HG02981 (cell line): ENCODE measurements around the gene MAML3.

Experiments used
- ATAC-seq: cut with Tn5 transposase; IDR thresholded peaks from one replicate; pipeline ENCODE4 v1.9.1; 2021; ENCODE audit warnings: mild to moderate bottlenecking, moderate library complexity; ENCODE audit not compliant: unreplicated experiment

MAML3 gene

DNA sequence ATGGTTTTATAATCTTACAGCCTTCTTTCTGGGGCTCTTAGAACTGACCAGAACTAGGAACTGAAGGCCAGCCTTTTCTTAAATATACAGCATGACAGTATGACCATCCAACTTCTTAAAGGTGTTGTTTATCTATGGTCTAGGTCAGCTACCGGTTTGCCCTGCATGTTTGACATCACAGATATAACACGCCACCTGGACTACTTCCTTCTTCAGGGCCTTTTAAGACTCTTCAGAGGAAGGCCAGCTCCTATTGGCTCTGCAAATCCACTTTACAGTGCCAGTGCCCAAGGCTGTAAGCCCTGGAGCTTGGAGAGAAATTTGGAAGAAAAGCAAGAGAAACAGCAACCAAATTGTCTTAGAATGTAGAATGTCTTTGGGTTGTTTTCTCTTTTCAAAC lies 302.9 kb downstream of the MAML3 start:
- no peak for ATAC-seq

DNA sequence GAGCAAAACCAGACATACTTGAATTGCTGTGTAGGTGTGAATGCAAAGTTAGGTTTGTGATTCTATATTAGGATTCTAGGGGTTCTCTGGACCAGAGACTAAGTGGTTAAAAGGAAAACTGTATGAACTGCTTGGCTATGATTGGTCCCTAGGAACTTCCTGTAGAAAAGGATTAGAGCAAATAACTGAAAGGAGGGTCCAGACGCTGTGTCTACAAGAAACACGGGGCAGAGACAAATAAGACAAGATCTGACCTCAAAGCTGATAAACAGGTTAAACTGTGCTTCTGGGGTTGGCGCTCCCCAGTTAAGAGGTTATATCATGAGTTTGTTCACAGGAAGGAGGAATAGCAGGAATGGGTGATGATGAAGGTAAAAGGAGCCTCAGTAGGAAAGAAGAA lies 304.8 kb downstream of the MAML3 start:
- no peak for ATAC-seq

DNA sequence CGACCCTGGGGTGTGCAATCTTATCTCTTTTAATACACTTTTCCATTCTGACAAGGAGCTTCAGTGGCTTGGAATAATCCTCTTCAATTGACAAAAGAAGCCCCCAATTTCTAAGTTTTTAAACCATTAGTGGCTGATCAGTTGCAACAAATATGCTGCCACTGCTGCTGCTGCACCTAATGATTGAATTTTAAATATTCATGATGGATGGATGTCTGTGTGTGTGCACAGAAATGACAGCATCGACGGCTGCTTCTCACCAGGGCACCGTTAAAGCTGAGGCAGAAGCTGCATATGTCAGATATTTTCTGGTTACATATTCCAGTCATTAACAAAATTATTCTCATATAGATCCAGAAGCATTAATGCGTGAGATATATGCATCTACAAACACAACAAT lies 306.0 kb downstream of the MAML3 start:
- ATAC-seq = no peak

DNA sequence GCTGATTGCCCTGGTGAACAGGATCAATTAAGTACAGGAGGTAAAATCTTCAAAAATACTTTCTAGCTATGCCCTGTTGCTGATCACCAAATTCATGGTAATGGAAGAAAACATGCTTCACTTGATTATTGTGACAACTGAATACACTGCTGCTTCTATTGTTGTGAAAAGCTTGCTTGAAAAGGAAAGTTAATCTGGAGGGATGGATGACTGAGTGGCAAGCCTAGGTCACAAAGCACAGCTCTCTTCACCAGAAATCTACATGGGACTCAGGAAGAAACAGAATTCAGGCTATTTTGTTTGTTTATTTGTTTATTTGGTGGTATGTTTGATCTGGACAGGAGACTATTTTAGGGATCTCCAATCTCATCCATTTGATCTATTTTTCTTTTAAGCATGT lies 306.4 kb downstream of the MAML3 start:
- ATAC-seq = no peak

DNA sequence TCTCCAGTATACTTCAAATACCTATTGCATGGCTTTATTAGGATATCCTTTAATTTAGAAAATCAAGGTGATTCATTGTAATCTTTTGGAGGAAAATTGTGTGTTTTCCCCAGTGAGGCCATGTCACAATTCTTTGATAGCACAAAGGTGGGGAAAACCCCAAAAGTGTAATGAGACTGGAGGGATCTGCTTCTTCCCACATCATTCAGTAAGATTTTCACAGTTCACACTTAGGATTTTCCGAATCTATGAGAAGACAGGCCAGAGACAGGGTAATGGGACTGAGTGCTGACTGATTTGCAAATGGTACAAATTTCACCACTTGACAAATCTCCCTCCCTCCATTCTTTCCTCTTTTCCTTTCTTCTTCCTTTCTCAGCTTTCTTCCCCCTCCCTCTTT lies 307.2 kb downstream of the MAML3 start:
- no peak for ATAC-seq

DNA sequence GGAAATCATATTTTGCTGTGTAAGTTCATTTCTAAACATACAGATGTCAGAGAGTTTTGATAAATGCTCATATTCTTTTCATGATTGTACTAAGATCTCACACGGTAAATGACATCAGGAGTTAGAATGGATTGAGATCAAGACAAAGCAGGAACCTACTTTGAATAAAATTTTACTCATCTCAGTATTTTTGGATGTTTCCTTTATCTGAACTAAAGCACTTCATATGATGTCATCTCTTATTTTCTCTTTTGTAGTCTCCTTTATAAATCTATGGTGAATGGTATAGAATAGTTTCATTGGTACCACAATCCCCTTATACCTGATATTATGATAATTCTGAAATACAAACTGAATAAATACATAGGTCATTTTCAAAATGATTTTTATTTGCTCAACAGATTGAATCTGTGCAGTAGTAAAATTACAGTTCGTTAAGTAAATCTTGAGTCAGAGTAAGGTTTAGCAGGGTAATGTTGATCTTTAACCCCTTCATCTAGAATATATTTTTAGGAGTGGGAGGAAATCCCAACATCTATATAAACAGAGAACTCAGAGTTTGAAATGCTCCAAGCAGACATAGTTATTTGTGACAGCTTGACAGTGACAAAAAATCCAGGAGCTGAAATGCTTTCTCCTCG lies 308.4 kb downstream of the MAML3 start:
- ATAC-seq = no peak

DNA sequence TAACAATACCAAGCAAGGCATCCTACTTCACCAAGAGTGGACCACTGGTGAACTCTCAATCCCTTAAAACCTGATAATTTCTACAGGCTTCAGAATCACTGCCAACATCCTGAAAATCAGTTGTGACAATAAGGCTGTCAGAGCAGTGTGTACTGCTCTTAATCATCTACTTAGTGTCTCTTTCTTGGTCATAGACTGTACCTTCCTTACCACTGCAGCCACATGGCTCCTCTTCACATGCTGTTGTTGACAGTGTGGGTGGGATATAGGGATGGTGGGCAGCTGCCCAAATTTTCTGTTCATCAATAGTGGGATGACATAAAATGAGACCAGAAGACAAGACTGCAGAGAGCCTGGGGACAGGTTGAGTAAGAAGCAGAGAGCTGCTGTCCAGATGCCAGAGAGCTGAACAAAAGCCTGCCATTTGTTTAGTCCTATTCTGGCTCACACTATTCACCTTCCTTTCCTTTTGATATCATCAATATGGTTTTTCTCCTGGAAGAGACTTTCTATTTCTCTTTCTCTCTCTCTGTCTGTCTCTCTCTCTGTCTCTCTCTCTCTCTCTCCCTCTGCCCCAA lies 309.4 kb downstream of the MAML3 start:
- ATAC-seq = no peak

DNA sequence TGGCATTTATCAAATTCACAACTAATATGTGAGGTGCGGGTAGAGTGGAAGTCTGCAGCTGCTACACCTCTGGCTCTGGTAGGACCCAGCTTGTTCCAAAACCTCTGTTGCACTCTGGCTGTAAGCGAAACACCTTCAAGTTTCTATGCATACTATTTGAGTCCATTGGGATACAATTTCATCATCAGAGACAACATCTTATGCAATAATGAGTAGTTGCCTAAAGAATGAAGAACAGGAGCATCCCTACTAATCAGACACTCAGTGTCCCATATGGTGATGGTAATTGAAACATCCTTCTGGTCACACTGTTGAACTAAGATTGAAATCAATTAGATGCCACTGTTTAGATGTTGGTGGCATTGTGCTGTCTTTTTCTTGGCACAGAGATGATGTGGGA lies 309.9 kb downstream of the MAML3 start:
- ATAC-seq = no peak

DNA sequence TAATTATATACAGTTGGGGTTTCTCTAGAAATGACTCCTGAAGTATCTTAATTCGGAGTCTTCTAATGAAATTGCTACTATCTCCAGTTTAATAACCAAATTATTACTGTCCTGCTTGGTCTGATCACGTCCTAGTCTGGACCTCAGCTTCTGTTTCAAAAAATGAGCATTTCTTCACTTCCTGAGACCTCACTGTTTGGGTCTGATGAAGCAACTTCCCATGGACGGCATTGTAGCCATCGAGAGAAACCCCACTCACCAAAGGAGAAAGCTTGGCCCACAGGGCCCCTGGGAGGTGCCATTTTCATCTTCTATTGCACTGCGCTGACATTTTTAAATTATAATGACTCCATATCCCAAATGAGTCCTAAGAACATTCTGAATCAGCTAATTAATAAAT lies 310.3 kb downstream of the MAML3 start:
- no peak for ATAC-seq

DNA sequence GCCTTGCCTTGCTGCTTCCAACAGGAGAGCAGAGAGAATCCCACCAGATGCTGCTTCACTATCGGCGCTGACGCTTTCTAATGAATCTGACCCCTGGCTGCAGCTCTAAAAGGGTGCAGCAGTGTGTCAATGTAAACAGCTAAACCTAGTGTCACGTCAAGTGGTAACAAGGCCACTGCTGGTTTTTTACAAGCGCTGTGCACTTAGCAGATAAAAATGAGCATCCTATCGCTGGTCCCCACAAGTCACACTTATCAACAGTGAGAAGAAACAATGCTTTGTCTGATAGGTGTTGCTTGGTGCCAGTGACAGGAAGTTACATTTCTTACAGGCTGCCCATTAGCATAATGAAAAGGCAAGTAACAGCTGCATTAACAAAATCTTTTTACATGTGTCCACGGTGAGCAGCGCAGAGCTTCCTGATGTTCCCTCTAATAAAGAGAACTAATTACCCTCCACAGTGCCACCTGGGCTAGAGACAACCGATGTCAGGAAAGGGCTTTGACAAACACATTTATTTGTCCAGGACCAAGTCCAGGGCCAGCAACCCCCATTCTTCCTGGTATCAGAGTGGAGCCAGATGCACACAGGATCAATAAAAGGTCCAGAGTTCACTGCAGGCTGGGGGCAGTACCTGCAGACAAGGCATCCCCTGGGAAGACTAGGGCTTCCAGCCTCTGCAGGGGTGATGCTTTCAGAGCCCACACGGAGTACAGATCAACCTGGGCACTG lies 312.4 kb downstream of the MAML3 start:
- no peak for ATAC-seq

DNA sequence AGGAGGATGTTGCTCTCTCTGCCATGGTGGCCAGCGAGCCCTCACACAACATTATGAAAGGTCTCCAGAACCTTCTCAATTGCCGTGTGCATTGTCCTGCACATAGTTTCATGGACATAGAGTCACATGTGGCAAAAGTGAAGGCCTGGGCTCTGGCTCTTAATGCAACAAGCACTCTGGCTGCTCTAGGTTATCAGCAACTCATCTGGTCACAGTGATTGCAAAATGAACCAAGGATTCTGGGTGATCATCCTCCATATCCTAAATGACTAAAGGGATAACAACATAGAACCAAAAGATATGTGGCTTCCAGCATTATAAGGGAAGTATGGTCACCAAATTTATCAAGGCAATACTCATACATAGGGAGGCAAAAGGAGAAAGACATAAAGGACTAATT lies 313.2 kb downstream of the MAML3 start:
- no peak for ATAC-seq

DNA sequence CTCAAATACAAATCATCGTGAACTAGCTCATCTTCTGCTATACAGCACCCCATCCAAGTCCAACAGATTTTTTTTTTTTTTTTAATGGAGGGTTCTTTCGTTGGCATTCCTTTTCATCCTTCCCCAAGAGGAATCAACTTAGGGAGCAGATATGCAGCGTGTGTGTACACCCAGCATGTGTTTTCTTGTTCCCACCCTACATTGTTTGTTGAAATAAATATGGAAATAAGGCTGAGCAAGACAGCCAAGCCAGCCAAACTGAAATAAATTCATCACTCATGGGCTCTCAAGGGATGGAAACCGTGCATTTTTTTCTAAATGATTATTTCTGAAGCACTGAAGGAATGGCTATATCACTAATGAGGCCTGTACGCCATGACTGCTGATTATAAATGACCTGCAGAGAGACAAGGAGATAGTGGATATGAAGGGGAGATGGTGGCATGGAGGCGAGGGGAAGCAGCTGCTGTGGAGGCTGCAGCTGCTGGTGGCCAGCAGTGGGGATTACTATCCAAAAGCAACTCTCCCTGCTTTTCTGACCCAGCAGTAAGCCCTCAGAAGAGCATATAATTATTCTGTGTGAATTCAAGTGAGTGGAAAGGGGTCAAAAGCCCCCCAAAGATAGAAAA lies 314.5 kb downstream of the MAML3 start:
- ATAC-seq = no peak

DNA sequence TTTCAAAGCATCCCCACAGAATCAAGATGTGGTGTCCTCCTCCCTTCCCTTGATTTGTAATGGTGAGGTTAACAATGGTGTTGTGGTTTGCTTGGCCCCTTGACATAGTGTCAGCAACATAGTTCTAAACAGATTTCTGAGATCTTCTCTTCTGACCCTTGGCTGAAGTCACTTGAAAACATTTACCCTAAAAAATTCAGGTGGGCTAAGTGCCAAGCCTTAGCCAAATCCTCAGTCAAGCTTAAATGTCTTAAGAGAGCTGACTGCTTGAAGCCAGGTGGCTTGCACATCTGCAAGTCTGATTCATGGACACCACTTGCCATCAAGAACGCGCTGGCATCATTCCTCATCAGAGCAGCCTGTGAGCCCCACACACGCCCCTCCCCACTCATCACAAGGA lies 315.2 kb downstream of the MAML3 start:
- ATAC-seq = no peak

DNA sequence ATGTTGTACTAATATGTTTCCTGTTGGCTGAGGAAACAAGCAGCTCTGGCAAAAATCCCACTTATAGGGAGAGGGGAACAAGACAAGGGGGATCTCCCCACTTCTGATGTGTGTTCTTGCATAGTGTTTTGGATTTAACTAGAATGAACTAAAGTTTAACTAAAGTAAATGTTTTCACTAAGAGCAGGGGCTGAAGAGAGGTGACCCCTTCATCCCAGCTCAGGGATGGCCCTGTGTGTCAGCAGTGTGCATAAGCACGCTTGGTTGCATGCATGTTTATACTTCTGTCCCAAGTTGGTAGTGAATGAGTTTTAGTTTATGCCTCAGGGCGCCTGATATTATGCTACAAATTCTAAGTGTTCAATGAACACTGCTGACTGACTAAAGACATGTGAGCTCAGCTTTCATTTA lies 319.0 kb downstream of the MAML3 start:
- ATAC-seq = no peak

DNA sequence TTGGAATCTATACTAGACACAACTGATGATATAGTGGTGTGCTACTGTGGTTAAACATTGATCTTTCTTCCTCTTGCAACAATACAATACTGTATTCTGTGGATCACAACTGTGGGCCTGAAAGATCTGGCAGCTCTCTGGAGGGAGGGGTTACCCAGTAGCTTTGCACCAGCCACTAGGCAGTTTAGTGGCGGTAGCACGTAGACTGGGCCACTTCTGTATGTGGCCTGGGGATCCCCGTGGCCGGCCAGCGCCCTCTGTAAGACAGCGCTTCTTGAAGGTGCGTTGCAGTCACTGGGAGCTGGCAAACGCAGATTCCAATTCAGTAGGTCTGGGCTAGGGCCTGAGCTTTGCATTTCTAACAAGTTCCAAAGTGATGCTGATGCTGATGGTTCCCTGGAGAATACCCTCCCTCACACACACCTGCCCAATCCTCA lies 319.7 kb downstream of the MAML3 start:
- no peak for ATAC-seq

DNA sequence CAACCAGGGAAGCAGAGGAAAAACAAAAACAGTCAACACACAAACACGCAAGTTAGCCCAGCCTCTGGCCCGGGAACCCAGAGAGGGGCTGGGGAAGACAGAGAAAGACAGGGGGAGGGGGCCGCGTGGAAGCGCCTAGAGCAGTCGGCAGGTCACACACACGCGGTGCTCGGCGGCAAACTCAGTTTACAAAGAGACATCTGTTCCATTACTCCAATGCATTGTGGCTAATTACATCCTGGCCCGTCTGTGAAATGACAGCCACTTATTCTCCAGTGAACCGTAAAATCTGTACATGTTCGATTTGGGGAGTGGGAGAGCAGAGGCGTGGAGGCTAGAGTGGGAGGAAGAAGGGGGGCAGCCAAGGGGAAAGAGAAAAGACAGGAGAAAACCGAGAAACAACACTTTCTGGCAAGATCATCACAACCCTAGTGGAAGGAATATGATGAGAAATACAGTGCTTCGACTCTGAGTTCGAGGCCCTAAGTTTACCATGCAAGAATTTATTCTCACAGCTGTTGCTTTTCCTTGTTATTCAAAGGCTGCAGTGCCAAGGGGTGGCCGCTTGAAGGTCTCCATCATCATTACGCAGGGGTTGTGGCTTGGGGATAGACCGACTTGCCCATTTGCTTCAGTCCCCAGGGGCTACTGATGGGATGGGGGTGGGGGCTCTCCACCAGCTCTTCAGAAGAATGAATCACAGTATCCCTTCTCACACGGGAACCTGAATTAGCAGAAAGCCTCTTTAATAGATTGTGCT lies 320.7 kb downstream of the MAML3 start:
- no peak for ATAC-seq

DNA sequence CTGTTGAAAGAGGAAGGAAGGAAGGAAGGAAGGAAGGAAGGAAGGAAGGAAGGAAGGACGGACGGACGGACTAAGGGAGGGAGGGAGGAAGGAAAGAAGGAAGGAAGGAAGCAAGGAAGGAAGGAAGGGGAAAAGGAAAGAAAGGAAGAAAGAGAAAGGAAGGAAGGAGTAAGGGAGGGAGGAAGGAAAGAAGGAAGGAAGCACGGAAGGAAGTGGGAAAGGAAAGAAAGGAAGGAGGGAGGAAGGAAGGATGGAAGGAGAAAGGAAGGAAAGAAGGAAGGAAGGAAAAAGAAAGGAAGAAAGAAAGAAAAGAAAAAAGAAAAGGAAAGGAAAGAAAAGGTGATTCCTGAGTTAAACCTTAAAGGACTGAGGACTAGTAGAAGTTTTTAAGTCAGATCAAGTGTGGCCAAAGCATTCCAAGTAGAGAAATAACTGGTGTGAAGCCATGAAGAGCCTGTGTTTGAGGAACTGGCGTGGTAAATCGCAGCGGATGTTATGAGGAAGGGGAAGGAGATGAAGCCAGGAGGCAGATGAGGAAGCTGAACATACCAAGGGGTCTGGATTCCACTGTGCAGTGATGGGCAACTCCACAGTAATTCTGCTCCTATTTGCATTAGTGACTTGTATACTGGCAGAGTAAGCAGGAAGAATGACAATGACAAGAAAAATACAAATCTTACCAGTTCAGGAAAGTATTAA lies 324.9 kb downstream of the MAML3 start:
- ATAC-seq = no peak

DNA sequence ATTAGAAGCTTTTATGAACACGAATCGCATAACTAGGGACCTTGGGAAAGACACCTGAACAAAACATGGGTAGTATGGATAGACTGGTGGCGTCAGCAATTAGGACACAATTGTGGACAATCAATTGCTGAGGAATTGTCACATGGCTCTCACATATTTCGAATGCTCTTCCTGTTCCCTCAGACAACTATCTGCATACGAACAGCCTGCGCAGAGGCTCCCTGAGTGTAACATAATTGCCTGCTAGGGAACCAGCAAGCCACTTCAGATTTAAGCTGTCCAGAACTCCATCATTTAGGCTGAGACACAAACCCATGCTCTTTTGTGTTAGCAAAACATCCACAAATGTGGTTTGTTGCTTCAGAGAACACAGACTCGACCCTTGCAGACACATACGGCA lies 327.6 kb downstream of the MAML3 start:
- ATAC-seq = no peak

DNA sequence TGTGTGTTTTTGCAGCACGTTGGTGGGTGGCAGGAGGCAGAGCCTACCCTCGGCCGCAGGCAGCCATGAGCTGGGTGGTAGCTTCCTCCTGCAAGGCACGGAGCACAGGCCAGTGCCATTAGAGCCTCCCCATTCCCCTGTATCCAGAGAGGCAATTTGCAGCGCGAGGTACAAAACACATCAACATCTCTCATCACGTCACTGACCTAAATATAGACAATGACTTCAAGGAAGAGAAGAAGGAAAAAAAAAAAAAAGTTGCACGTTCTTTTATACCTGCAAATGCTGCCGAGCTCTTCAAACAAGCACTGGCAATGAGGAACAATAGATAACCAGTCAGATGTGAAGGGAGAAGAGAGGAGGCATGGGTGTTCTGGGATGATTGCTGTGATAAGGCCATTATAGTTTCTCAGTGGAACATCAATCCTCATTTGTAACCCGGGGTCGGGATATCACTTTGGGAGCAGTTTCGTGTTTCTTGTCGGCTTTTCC lies 328.4 kb downstream of the MAML3 start:
- no peak for ATAC-seq

DNA sequence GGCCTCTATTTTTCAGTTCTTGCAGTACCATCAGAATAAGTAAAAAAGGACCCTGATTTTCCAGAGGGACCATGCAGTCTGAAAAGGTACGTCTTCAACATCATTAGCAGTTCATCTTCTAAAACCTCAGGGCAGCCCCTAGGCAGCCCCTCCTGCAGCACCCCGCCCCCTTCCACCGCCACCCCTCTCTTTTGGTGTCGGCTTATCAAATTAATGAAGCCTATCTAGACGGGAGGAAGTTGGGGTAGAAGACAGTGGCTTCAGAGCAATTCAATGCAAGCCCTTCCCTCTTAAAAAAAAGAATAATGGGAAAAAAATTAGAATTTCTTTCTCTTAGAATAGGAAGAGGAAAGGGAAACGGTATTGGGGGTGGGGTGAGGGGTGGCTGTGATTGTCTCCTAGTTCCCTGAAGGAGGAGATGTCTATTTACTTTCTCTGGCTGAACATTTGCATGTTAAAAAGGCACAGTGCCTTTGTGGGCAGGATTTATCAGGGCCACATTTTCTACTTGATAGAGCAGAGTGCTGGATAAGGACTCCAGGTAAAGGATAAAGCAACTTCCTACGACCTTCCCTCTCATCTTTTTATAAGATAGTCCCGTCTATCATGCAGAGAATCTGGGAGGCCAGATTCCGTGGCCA lies 329.0 kb downstream of the MAML3 start:
- ATAC-seq = no peak
